Spleen (tissue), 11 donors: ENCODE results near the gene KLHL35. TPM values are rescaled to one million over a fixed set of nuclear protein-coding genes. Genes with fewer than 3 reads are reported as not detected.
"Not testable (repeated sequence)": the region's sequence is repeated elsewhere in the genome, so short reads cannot be mapped to it uniquely, and the experiment has no call there.

Experiments used
- DNase-seq: peaks from one replicate; pipeline ENCODE4 v3.0.0-alpha.2; 2020
- H3K27ac ChIP-seq, 8 donors: fragments of 200-600 bp; sonication (generic) in 7 of 8; 1 replicate in 4 of 8; 2 replicates in 4 of 8; pipeline versions ENCODE4 v1.5.0 to v1.8.0; 2016 to 2021; ENCODE audit warnings: inconsistent platforms in 4 of 8, mild to moderate bottlenecking in 4 of 8, moderate library complexity in 1 of 8
- H3K27me3 ChIP-seq, 7 donors: fragments of 200-600 bp; sonication (generic) in 6 of 7; replicated peaks in 1 of 7; 1 replicate in 4 of 7; 2 replicates in 3 of 7; pipeline versions ENCODE4 v1.5.0 to v1.8.0; 2016 to 2021; ENCODE audit warnings: inconsistent platforms in 3 of 7, mild to moderate bottlenecking in 1 of 7
- H3K36me3 ChIP-seq, 6 donors: fragments of 200-600 bp; sonication (generic) in 5 of 6; 1 replicate in 4 of 6; 2 replicates in 2 of 6; pipeline versions ENCODE4 v1.5.0 to v1.8.0; 2016 to 2021; ENCODE audit warnings: inconsistent platforms in 2 of 6
- H3K4me1 ChIP-seq, 6 donors: fragments of 200-600 bp; sonication (generic) in 5 of 6; 1 replicate in 3 of 6; 2 replicates in 3 of 6; pipeline versions ENCODE4 v1.5.0 to v1.8.0; 2016 to 2021; ENCODE audit warnings: inconsistent platforms in 3 of 6
- H3K4me3 ChIP-seq, 8 donors: fragments of 200-600 bp; sonication (generic) in 7 of 8; 1 replicate in 4 of 8; 2 replicates in 4 of 8; pipeline versions ENCODE4 v1.5.0 to v1.8.0; 2016 to 2021; ENCODE audit warnings: inconsistent platforms in 4 of 8, mild to moderate bottlenecking in 4 of 8, moderate library complexity in 2 of 8
- H3K9me3 ChIP-seq, 8 donors: fragments of 200-600 bp; sonication (generic) in 7 of 8; 1 replicate in 4 of 8; 2 replicates in 4 of 8; pipeline versions ENCODE4 v1.5.0 to v1.8.0; 2016 to 2021; ENCODE audit warnings: inconsistent platforms in 4 of 8
- POLR2A ChIP-seq, 3 donors: fragments of 450-650 bp; IDR thresholded peaks; one replicate each; pipeline ENCODE4 v1.5.1; 2017; ENCODE audit warnings: antibody characterized with exemption in 3 of 3, mild to moderate bottlenecking in 1 of 3
- POLR2AphosphoS5 ChIP-seq, 3 donors: sonication (generic); formaldehyde crosslinking; IDR thresholded peaks; one replicate each; pipeline ENCODE4 v1.5.1; 2017; ENCODE audit warnings: antibody characterized with exemption in 3 of 3
- WGBS, 5 donors: extraction: QIAGEN DNeasy Blood & Tissue Kit in 3 of 5; methylation state at CpG; one replicate each; pipeline versions ENCODE4 v1.1.5 to v1.1.7; 2013 to 2018; 5-methylcytosine and 5-hydroxymethylcytosine counted together
- intact Hi-C: fragments of 100-400 bp; cut with DNase I; formaldehyde crosslinking; loops from one replicate; pipeline ENCODE4 v1.15.0; 2023; ENCODE audit warnings: low total_unique reads
- polyA plus RNA-seq, 3 donors: library from polyadenylated mRNA; stranded (reverse); fragments of 200-250 nt; gene quantifications; one replicate each; pipeline ENCODE4 v1.2.1, GENCODE V29; 2013
- total RNA-seq, 7 donors: library from RNA; depleted of rRNA in 3 of 7; stranded (reverse); fragments of >200 nt in 3 of 7; fragmentation: NEBNext Ultra II Directional in 4 of 7; extraction: Animal tissue kit (Norgen Biotek cat#: 25700) in 4 of 7; gene quantifications; one replicate each; pipeline versions ENCODE4 v1.1.0 to v1.2.1, GENCODE V29; 2016 to 2021
- TF ChIP-seq, protein P1 (sequence below), 11 experiments: fragments of 200-600 bp in 7 of 11; fragments of 450-650 bp in 4 of 11; sonication (generic) in 4 of 11; IDR thresholded peaks in 8 of 11; conservative IDR thresholded peaks in 3 of 11; 1 replicate in 7 of 11; 2 replicates in 4 of 11; pipeline versions ENCODE4 v1.4.0 to v1.8.0; 2016 to 2021; ENCODE audit warnings: antibody characterized with exemption in 11 of 11, inconsistent platforms in 4 of 11, mild to moderate bottlenecking in 1 of 11
- donor health status: healthy with polysubstance abuse.
- donor health status: DM: no; HTN: no; CAD: no; lungs with moderate emphysema.
- donor health status: DM: no; HTN: no; CAD: no.
- donor health status: Bipolar disorder and iron deficiency.
- donor health status: healthy.
- donor health status: DM: no; HTN: no; CAD: no.
- donor health status: DM: yes; HTN: yes; CAD: no.

The KLHL35 gene
- total and polyA plus RNA-seq, 10 donors, result 0.19 to 3.8 (median 2.1) TPM

DNA sequence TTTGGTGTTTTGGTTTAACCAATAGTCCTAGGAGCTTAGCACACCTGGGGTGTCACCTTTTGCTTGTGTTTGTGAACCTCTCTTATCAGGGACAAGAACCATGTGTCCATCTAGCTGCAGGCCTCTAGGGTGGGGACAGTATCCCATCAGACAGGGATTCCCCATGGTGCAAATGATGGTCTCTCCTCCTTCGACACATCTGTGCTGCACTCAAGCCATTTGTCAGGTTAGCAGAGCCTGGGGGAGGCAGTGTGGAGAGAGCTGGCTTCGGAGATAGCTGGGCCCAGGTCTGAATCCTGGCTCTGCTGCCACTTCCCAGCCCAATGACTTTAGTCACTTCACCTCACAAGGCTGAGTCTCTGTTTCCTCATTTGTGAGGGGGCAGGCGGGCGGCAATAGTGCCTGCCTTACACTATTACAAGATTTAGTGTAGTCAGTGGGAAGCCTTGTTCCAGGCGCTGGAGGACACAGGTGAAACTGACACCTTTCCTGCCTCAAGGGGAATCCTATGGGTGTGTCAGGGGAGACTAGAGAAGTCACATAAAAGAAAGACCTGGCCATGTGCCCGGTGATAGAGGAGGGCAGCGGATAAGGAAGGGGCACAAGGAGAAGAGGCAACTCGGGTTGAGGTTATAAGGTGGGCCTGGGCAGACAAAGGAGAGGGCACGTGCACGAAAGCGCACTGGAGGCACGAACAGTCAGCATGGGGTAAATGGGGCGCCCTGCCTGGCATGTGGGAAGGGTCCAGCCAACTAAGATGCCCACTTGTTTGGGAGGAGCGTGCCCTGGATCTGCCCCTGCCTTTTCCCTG lies 12.6 kb downstream of the KLHL35 start:
- intact Hi-C loops, result no loop called here
- H3K4me3 ChIP-seq, result no peak overlapping the region
- H3K27me3 ChIP-seq, result no peaks in the 10 kb centered on the region
- no peak overlapping the region for H3K27ac ChIP-seq
- DNase-seq, result peak; percentile 37
- peaks cover 0 to 51% (median 0%) of the 10 kb centered on the region in 6 donors for H3K36me3 ChIP-seq
- peaks cover 0 to 5% (median 0%) of the 10 kb centered on the region in 6 donors for H3K4me1 ChIP-seq
- TF ChIP-seq POLR2AphosphoS5 (IDR thresholded peaks at IDR 0.05) (no peak), POLR2A (IDR thresholded peaks at IDR 0.05) (no peak)
- TF ChIP-seq, protein P1, sequence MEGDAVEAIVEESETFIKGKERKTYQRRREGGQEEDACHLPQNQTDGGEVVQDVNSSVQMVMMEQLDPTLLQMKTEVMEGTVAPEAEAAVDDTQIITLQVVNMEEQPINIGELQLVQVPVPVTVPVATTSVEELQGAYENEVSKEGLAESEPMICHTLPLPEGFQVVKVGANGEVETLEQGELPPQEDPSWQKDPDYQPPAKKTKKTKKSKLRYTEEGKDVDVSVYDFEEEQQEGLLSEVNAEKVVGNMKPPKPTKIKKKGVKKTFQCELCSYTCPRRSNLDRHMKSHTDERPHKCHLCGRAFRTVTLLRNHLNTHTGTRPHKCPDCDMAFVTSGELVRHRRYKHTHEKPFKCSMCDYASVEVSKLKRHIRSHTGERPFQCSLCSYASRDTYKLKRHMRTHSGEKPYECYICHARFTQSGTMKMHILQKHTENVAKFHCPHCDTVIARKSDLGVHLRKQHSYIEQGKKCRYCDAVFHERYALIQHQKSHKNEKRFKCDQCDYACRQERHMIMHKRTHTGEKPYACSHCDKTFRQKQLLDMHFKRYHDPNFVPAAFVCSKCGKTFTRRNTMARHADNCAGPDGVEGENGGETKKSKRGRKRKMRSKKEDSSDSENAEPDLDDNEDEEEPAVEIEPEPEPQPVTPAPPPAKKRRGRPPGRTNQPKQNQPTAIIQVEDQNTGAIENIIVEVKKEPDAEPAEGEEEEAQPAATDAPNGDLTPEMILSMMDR (IDR thresholded peaks at IDR 0.05 in 8 of 11, conservative IDR thresholded peaks at IDR 0.05 in 3 of 11), result no peak
- WGBS, 5 donors, result 85 to 91% (median 89%) methylated on average over 14 of the region's 14 CpGs
- H3K9me3 ChIP-seq, result no peaks in the 10 kb centered on the region

- H3K4me3 ChIP-seq, result no peak overlapping the region
- H3K4me1 ChIP-seq, result peaks cover 0 to 20% (median under 1%) of the 10 kb centered on the region in 6 donors
- intact Hi-C loops, result no loop called here
- DNase-seq, result no peak
- H3K27me3 ChIP-seq, result no peaks in the 10 kb centered on the region
- H3K27ac ChIP-seq, result no peak overlapping the region
- H3K9me3 ChIP-seq, result no peaks in the 10 kb centered on the region
- 55 to 76% (median 68%) methylated on average over 2 of the region's 2 CpGs for WGBS, 5 donors
- TF ChIP-seq, protein P1 (IDR thresholded peaks at IDR 0.05 in 8 of 11, conservative IDR thresholded peaks at IDR 0.05 in 3 of 11), result no peak
- no peak for TF ChIP-seq POLR2A (IDR thresholded peaks at IDR 0.05)
- TF ChIP-seq POLR2AphosphoS5 (IDR thresholded peaks at IDR 0.05), result no peak
- H3K36me3 ChIP-seq, result peaks cover 0 to 72% (median 24%) of the 10 kb centered on the region in 6 donors
Observed at GRCh38 chr11:75413864-75414263, 19.1 kb downstream of the KLHL35 start.

DNA sequence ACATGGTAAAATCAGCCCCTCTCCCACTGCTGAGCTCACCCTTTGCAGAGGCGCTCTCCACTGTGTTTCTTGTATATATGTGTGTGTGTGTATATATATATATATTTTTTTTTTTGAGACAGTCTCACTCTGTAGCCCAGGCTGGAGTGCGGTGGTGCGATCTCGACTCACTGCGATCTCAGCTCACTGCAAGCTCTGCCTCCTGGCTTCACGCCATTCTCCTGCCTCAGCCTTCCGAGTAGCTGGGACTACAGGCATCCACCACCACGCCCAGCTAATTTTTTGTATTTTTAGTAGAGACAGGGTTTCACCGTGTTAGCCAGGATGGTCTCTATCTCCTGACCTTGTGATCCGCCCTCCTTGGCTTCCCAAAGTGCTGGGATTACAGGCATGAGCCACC lies 19.9 kb downstream of the KLHL35 start:
- DNase-seq, result not testable (repeated sequence)

GRCh38 chr11:75409971-75410370 lies 23.0 kb downstream of the KLHL35 start:
- H3K36me3 ChIP-seq, result peaks cover 4 to 84% (median 55%) of the 10 kb centered on the region in 6 donors
- peak; percentile 21 for DNase-seq
- peak in 1 of 3 donors; percentile 5 for TF ChIP-seq POLR2AphosphoS5 (IDR thresholded peaks at IDR 0.05)
- intact Hi-C loops, H3K27ac ChIP-seq, H3K4me3 ChIP-seq, H3K27me3 ChIP-seq, H3K9me3 ChIP-seq: not testable (repeated sequence)
- 87 to 95% (median 89%) methylated on average over 10 to 28 of the region's 33 CpGs; no CpG with 5 or more reads in 1 of the 5 donors for WGBS, 5 donors
- H3K4me1 ChIP-seq, result peaks cover 8 to 59% (median 36%) of the 10 kb centered on the region in 6 donors

More for the DNA sequence above, 19.9 kb downstream of the KLHL35 start:
- peaks cover 0 to 27% (median 7%) of the 10 kb centered on the region in 6 donors for H3K4me1 ChIP-seq
- H3K4me3 ChIP-seq, H3K27ac ChIP-seq, H3K27me3 ChIP-seq, intact Hi-C loops, H3K9me3 ChIP-seq: not testable (repeated sequence)
- peaks cover 0 to 80% (median 27%) of the 10 kb centered on the region in 6 donors for H3K36me3 ChIP-seq
- WGBS, 5 donors, result 70 to 86% (median 84%) methylated on average over 10 of the region's 10 CpGs

- TF ChIP-seq POLR2A (IDR thresholded peaks at IDR 0.05) (no peak), POLR2AphosphoS5 (IDR thresholded peaks at IDR 0.05) (no peak)
- TF ChIP-seq, protein P1 (IDR thresholded peaks at IDR 0.05 in 8 of 11, conservative IDR thresholded peaks at IDR 0.05 in 3 of 11), result no peak
- no peak overlapping the region for H3K4me3 ChIP-seq
- no peaks in the 10 kb centered on the region for H3K27me3 ChIP-seq
- no peak overlapping the region for H3K27ac ChIP-seq
- intact Hi-C loops, result no loop called here
- no peaks in the 10 kb centered on the region for H3K9me3 ChIP-seq
- peaks cover 4 to 84% (median 62%) of the 10 kb centered on the region in 6 donors for H3K36me3 ChIP-seq
- DNase-seq, result no peak
- peaks cover 11 to 69% (median 44%) of the 10 kb centered on the region in 6 donors for H3K4me1 ChIP-seq
- 71 to 83% (median 76%) methylated on average over 2 of the region's 2 CpGs for WGBS, 5 donors
Observed at GRCh38 chr11:75408957-75409219, 24.1 kb downstream of the KLHL35 start.
